Panc1 (cell line): ENCODE results near the gene PLIN5. TPM values are rescaled to one million over a fixed set of nuclear protein-coding genes. Genes with fewer than 3 reads are reported as not detected.

Source experiments
- ATAC-seq: fragments of 200-7000 bp; cut with Tn5 transposase; 2 replicates; pipeline ENCODE4 v1.9.1; 2020; ENCODE audit warnings: mild to moderate bottlenecking, moderate library complexity
- BruUV-seq: library from RNA; stranded (reverse); fragments of 400-500 nt; replicated peaks from 2 replicates; lab custom pipeline; 2021; lab: Mats Ljungman, UMichigan
- CTCF ChIA-PET: fragments of 300-600 bp; sonication (Branson Sonifier 250); formaldehyde crosslinking; loops from one replicate; lab custom pipeline; 2022; ENCODE audit warnings: antibody characterized with exemption; lab: Charles Lee
- POLR2A ChIA-PET: fragments of 300-600 bp; sonication (Branson Sonifier 250); formaldehyde crosslinking; loops from one replicate; lab custom pipeline; 2022; ENCODE audit warnings: antibody characterized with exemption; lab: Charles Lee
- DNase-seq: peaks from one replicate; pipeline ENCODE4 v3.0.0-alpha.2; 2010; ENCODE audit warnings: low read depth, low spot score
- H3K27ac ChIP-seq: 2 replicates; pipeline ENCODE4 v1.5.1; 2011; ENCODE audit warnings: mild to moderate bottlenecking, low read length, inconsistent platforms
- H3K27me3 ChIP-seq: fragments of 200-500 bp; sonication (Bioruptor generic); 2 replicates; pipeline ENCODE4 v1.6.0; 2014; ENCODE audit warnings: low read length, inconsistent platforms; ENCODE audit not compliant: control insufficient read depth, insufficient read depth
- H3K36me3 ChIP-seq: fragments of 200-500 bp; sonication (Bioruptor generic); 2 replicates; pipeline ENCODE4 v1.5.1; 2014; ENCODE audit warnings: inconsistent platforms, mild to moderate bottlenecking, low read length, moderate library complexity; ENCODE audit not compliant: control insufficient read depth, insufficient read depth
- H3K4me1 ChIP-seq: 2 replicates; pipeline ENCODE4 v1.5.1; 2011; ENCODE audit warnings: inconsistent platforms, mild to moderate bottlenecking, low read length, moderate library complexity; ENCODE audit not compliant: control insufficient read depth, insufficient read depth
- H3K4me3 ChIP-seq, 2 experiments: 2 replicates each; pipeline ENCODE4 v1.5.1; 2011 to 2012; ENCODE audit warnings: low read depth in 2 of 2, low read length in 2 of 2, mild to moderate bottlenecking in 2 of 2, inconsistent platforms in 1 of 2, moderate library complexity in 1 of 2
- H3K9me3 ChIP-seq: fragments of 200-500 bp; sonication (Bioruptor generic); 2 replicates; pipeline ENCODE4 v1.5.1; 2014; ENCODE audit warnings: low read depth, mild to moderate bottlenecking, inconsistent platforms, low read length, moderate library complexity; ENCODE audit not compliant: control insufficient read depth, insufficient read depth
- CTCF ChIP-seq: fragments of 450-650 bp; IDR thresholded peaks from 2 replicates; pipeline ENCODE4 v1.5.1; 2017; ENCODE audit warnings: mild to moderate bottlenecking
- POLR2AphosphoS5 ChIP-seq: IDR thresholded peaks from 2 replicates; pipeline ENCODE4 v1.6.1; 2012; ENCODE audit warnings: mild to moderate bottlenecking, low read depth, low read length, moderate library complexity
- REST ChIP-seq, 2 experiments: IDR thresholded peaks; 2 replicates each; pipeline ENCODE4 v1.6.1; 2011 to 2012; ENCODE audit warnings: low read depth in 2 of 2, control low read depth in 1 of 2, low read length in 1 of 2, mild to moderate bottlenecking in 1 of 2, moderate library complexity in 1 of 2; ENCODE audit not compliant: insufficient read depth in 1 of 2
- SIN3A ChIP-seq: IDR thresholded peaks from 2 replicates; pipeline ENCODE4 v1.6.1; 2012; ENCODE audit warnings: low read depth, mild to moderate bottlenecking, low read length, moderate library complexity, borderline replicate concordance; ENCODE audit not compliant: insufficient read depth
- TCF7L2 ChIP-seq: IDR thresholded peaks from 2 replicates; pipeline ENCODE4 v1.6.1; 2011; ENCODE audit warnings: mild to moderate bottlenecking, low read depth, low read length, inconsistent platforms
- in situ Hi-C: cut with HindIII; loops from 2 replicates; pipeline ENCODE4 v1.10.0; 2016; ENCODE audit warnings: low sequenced_read_pairs, low pct_unique_long_range_greater_than_20kb
- intact Hi-C: fragments of 100-400 bp; cut with micrococcal nuclease; formaldehyde crosslinking; loops from one replicate; pipeline ENCODE4 v1.10.0; 2022; ENCODE audit not compliant: unreplicated experiment
- total RNA-seq: library from RNA; stranded (reverse); gene quantifications from one replicate; pipeline ENCODE4 v1.2.1, GENCODE V29; 2021; ENCODE audit not compliant: unreplicated experiment

The PLIN5 gene
- total RNA-seq, 1 experiment from 2014 or later, result 0.64 TPM

- Histone ChIP-seq H3K36me3 (no peaks in the 10 kb centered on the region), H3K27me3 (no peaks in the 10 kb centered on the region), H3K4me1 (no peaks in the 10 kb centered on the region), H3K9me3 (no peaks in the 10 kb centered on the region), H3K4me3 (no peak overlapping the region), H3K27ac (no peak overlapping the region)
- intact Hi-C loops, result no loop called here
- ATAC-seq, result no peak
- TF ChIP-seq CTCF (no peak), REST (IDR thresholded peaks at IDR 0.05; ENCODE audit: insufficient read depth in 1 of 2, low read depth in 2 of 2, low read length in 1 of 2) (no peak), SIN3A (no peak), POLR2AphosphoS5 (no peak), TCF7L2 (no peak)
- in situ Hi-C loops, result no loop called here
- no TSS peak for BruUV-seq
- ChIA-PET CTCF (no interaction called here), POLR2A (interaction anchor here (0.7 kb wide), 1 partner anchor 28 kb away, joined by 3 read pairs; no protein-coding TSS in a partner anchor)
- DNase-seq, result no peak
Measured at GRCh38 chr19:4488496-4488895, 46.5 kb downstream of the PLIN5 start.

- TF ChIP-seq REST (IDR thresholded peaks at IDR 0.05; ENCODE audit: insufficient read depth in 1 of 2, low read depth in 2 of 2, low read length in 1 of 2) (no peak), POLR2AphosphoS5 (no peak), CTCF (no peak), SIN3A (no peak), TCF7L2 (no peak)
- Histone ChIP-seq H3K4me1 (no peaks in the 10 kb centered on the region), H3K36me3 (no peaks in the 10 kb centered on the region), H3K4me3 (no peak overlapping the region), H3K27me3 (no peaks in the 10 kb centered on the region), H3K27ac (no peak overlapping the region), H3K9me3 (no peaks in the 10 kb centered on the region)
- ChIA-PET POLR2A (no interaction called here), CTCF (no interaction called here)
- ATAC-seq, result no peak
- no TSS peak for BruUV-seq
- intact Hi-C loops, result no loop called here
- in situ Hi-C loops, result no loop called here
- DNase-seq, result no peak
Measured at GRCh38 chr19:4487572-4487971, 47.5 kb downstream of the PLIN5 start.
